GM18511 (cell line): ENCODE measurements around the gene UBE2C.

Experiments
- ATAC-seq: cut with Tn5 transposase; IDR thresholded peaks from one replicate; pipeline ENCODE4 v1.9.1; 2021; ENCODE audit warnings: mild to moderate bottlenecking, moderate library complexity; ENCODE audit not compliant: unreplicated experiment

The UBE2C gene

GRCh38 chr20:45857114-45857881 lies 44.9 kb downstream of the UBE2C start, which contains the start of the genes ACOT8 and ZSWIM3:
ACOT8 (minus strand) TSS chr20:45857392; CDS start chr20:45857315, 77 bp downstream.
ZSWIM3 (plus strand) TSS chr20:45857614; CDS start chr20:45857826, 212 bp downstream.
- ATAC-seq, result peak; percentile 97

- ATAC-seq, result peak; percentile 33
Measured at GRCh38 chr20:45857882-45858216, 45.4 kb downstream of the UBE2C start.

- no peak for ATAC-seq
Measured at GRCh38 chr20:45859916-45860315, 47.5 kb downstream of the UBE2C start.

GRCh38 chr20:45860560-45861220 lies 48.2 kb downstream of the UBE2C start:
- ATAC-seq, result no peak

- no peak for ATAC-seq
Measured at GRCh38 chr20:45861221-45862075, 49.0 kb downstream of the UBE2C start.

GRCh38 chr20:45863543-45864470 lies 51.4 kb downstream of the UBE2C start:
- ATAC-seq, result no peak

GRCh38 chr20:45866454-45866853 lies 54.0 kb downstream of the UBE2C start:
- no peak for ATAC-seq
